ENCODE data around the gene MBTPS1. TPM values are rescaled to one million over a fixed set of nuclear protein-coding genes. Genes with fewer than 3 reads are reported as not detected.

The MBTPS1 gene
- total and polyA plus RNA-seq, 3 donors from 2014 or later: 59.0 to 122 (median 104) TPM

GRCh38 chr16:84004442-84004841 lies 112.3 kb downstream of the MBTPS1 start:
- WGBS, 2 donors: 75 to 79% methylated on average over 5 to 7 of the region's 7 CpGs

More at GRCh38 chr16:84004442-84004841, 112.3 kb downstream of the MBTPS1 start:
- no peaks in the 10 kb centered on the region for H3K27me3 ChIP-seq
- H3K9me3 ChIP-seq: no peaks in the 10 kb centered on the region
- TF ChIP-seq POLR2A (IDR thresholded peaks at IDR 0.05): no peak
- no peak for TF ChIP-seq CTCF (IDR thresholded peaks at IDR 0.05)
- no peak overlapping the region for H3K4me3 ChIP-seq
- no peak overlapping the region for H3K27ac ChIP-seq
- no peaks in the 10 kb centered on the region for H3K4me1 ChIP-seq
- H3K36me3 ChIP-seq (ENCODE audit: low read depth, missing control alignments): no peaks in the 10 kb centered on the region
- intact Hi-C loops (cut with DNase I; ENCODE audit: low total_unique reads): no loop called here
- no peak for DNase-seq

Small RNA genes lying within 50 kb of the gene (small RNA-seq; reads per million reads assigned to genes)
- 0 reads per million in 2 donors for gene RNA5SP432

Other genes starting within 250 kb of the MBTPS1 start
- 10 to 100 TPM; 15.1 to 22.1 TPM for gene MLYCD, start 217.8 kb downstream of the MBTPS1 start, total RNA-seq
- gene MLYCD, start 217.8 kb downstream of the MBTPS1 start, polyA plus RNA-seq (ENCODE audit: insufficient read depth, low read depth, low replicate concordance): 4.5 TPM
- gene OSGIN1, start 163.7 kb downstream of the MBTPS1 start, total RNA-seq: 10 to 100 TPM; 12.3 to 13.5 TPM
- 18.5 TPM for gene OSGIN1, start 163.7 kb downstream of the MBTPS1 start, polyA plus RNA-seq (ENCODE audit: insufficient read depth, low read depth, low replicate concordance)
- gene NECAB2, start 148.7 kb downstream of the MBTPS1 start, total RNA-seq: 10 to 100 TPM in 1 of 2 donors, 1 to 10 TPM in 1; 9.5 to 13.9 TPM
- gene NECAB2, start 148.7 kb downstream of the MBTPS1 start, polyA plus RNA-seq (ENCODE audit: insufficient read depth, low read depth, low replicate concordance): 12.9 TPM
- under 1 TPM; 0.39 to 0.43 TPM for gene SLC38A8, start 74.1 kb downstream of the MBTPS1 start, total RNA-seq
- 0.33 TPM for gene SLC38A8, start 74.1 kb downstream of the MBTPS1 start, polyA plus RNA-seq (ENCODE audit: insufficient read depth, low read depth, low replicate concordance)
- gene HSDL1, start 28.2 kb upstream of the MBTPS1 start, total RNA-seq: 10 to 100 TPM; 31.3 to 37.9 TPM
- gene HSDL1, start 28.2 kb upstream of the MBTPS1 start, polyA plus RNA-seq (ENCODE audit: insufficient read depth, low read depth, low replicate concordance): 29.0 TPM
- gene DNAAF1, start 28.4 kb upstream of the MBTPS1 start, total RNA-seq: 10 to 100 TPM; 50.9 to 89.4 TPM
- 161 TPM for gene DNAAF1, start 28.4 kb upstream of the MBTPS1 start, polyA plus RNA-seq (ENCODE audit: insufficient read depth, low read depth, low replicate concordance)
- gene TAF1C, start 70.1 kb upstream of the MBTPS1 start, total RNA-seq: 100 to 1,000 TPM; 101 TPM
- 42.1 TPM for gene TAF1C, start 70.1 kb upstream of the MBTPS1 start, polyA plus RNA-seq (ENCODE audit: insufficient read depth, low read depth, low replicate concordance)
- 100 to 1,000 TPM in 1 of 2 donors, 10 to 100 TPM in 1; 98.4 to 133 TPM for gene ADAD2, start 74.2 kb upstream of the MBTPS1 start, total RNA-seq
- 174 TPM for gene ADAD2, start 74.2 kb upstream of the MBTPS1 start, polyA plus RNA-seq (ENCODE audit: insufficient read depth, low read depth, low replicate concordance)
- gene KCNG4, start 123.1 kb upstream of the MBTPS1 start, total RNA-seq: under 1 TPM; 0.06 to 0.08 TPM
- not detected for gene KCNG4, start 123.1 kb upstream of the MBTPS1 start, polyA plus RNA-seq (ENCODE audit: insufficient read depth, low read depth, low replicate concordance)
- 10 to 100 TPM; 18.9 to 23.5 TPM for gene WFDC1, start 177.9 kb upstream of the MBTPS1 start, total RNA-seq
- 16.4 TPM for gene WFDC1, start 177.9 kb upstream of the MBTPS1 start, polyA plus RNA-seq (ENCODE audit: insufficient read depth, low read depth, low replicate concordance)